ENCODE measurements around the gene ABCA9.

- TF ChIP-seq JUN (IDR thresholded peaks at IDR 0.05; ENCODE audit: borderline replicate concordance, low read depth, low read length) (no peak), JUN (CRISPR knock-in tag; IDR thresholded peaks at IDR 0.05; ENCODE audit: borderline replicate concordance) (no peak), GTF3C2 (IDR thresholded peaks at IDR 0.05; ENCODE audit: borderline replicate concordance, extremely low read depth, insufficient read length) (no peak), TSC22D4 (tag; IDR thresholded peaks at IDR 0.05) (no peak), ZNF143 (CRISPR knock-in tag; IDR thresholded peaks at IDR 0.05) (no peak), TAF1 (IDR thresholded peaks at IDR 0.05; ENCODE audit: control insufficient read depth, extremely low read depth, insufficient read depth, low read length, severe bottlenecking) (no peak), CTCF (IDR thresholded peaks at IDR 0.05 in 2 of 3, conservative IDR thresholded peaks at IDR 0.05 in 1 of 3; ENCODE audit: insufficient read depth in 2 of 3, low read depth in 1 of 3, low read length in 3 of 3) (no peak), ATF1 (CRISPR knock-in tag; IDR thresholded peaks at IDR 0.05) (no peak), ATF1 (tag; IDR thresholded peaks at IDR 0.05) (no peak), ZNF311 (CRISPR knock-in tag; IDR thresholded peaks at IDR 0.05) (no peak), GABPA (tag; conservative IDR thresholded peaks at IDR 0.05; ENCODE audit: low read depth) (no peak), RCOR1 (IDR thresholded peaks at IDR 0.05; ENCODE audit: borderline replicate concordance in 1 of 2, low read depth in 2 of 2, low read length in 2 of 2) (no peak), RNF2 (IDR thresholded peaks at IDR 0.05) (no peak)
- TF ChIP-seq, protein P1, sequence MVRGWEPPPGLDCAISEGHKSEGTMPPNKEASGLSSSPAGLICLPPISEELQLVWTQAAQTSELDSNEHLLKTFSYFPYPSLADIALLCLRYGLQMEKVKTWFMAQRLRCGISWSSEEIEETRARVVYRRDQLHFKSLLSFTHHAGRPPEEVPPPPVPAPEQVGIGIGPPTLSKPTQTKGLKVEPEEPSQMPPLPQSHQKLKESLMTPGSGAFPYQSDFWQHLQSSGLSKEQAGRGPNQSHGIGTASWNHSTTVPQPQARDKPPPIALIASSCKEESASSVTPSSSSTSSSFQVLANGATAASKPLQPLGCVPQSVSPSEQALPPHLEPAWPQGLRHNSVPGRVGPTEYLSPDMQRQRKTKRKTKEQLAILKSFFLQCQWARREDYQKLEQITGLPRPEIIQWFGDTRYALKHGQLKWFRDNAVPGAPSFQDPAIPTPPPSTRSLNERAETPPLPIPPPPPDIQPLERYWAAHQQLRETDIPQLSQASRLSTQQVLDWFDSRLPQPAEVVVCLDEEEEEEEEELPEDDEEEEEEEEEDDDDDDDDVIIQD (CRISPR knock-in tag; IDR thresholded peaks at IDR 0.05): no peak
- TF ChIP-seq, protein P2, sequence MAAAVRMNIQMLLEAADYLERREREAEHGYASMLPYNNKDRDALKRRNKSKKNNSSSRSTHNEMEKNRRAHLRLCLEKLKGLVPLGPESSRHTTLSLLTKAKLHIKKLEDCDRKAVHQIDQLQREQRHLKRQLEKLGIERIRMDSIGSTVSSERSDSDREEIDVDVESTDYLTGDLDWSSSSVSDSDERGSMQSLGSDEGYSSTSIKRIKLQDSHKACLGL (CRISPR knock-in tag; IDR thresholded peaks at IDR 0.05; ENCODE audit: borderline replicate concordance, poor library complexity, severe bottlenecking): no peak
- TF ChIP-seq, protein P3, sequence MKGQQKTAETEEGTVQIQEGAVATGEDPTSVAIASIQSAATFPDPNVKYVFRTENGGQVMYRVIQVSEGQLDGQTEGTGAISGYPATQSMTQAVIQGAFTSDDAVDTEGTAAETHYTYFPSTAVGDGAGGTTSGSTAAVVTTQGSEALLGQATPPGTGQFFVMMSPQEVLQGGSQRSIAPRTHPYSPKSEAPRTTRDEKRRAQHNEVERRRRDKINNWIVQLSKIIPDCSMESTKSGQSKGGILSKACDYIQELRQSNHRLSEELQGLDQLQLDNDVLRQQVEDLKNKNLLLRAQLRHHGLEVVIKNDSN (CRISPR knock-in tag; IDR thresholded peaks at IDR 0.05): no peak
Observed at GRCh38 chr17:68987966-68988365, 72.8 kb downstream of the ABCA9 start.
